Endothelial cell of umbilical vein (primary cell): ENCODE measurements around the gene SLC29A3. TPM values are rescaled to one million over a fixed set of nuclear protein-coding genes. Genes with fewer than 3 reads are reported as not detected.

Experiments
- BruUV-seq: library from RNA; stranded (reverse); fragments of 400-500 nt; replicated peaks from 2 replicates; lab custom pipeline; 2021; lab: Mats Ljungman, UMichigan
- CTCF ChIA-PET: fragments of 300-600, 350-600 bp; sonication (Branson Sonifier 250); formaldehyde crosslinking; loops from one replicate; lab custom pipeline; 2021; ENCODE audit warnings: antibody characterized with exemption, inconsistent platforms; lab: Charles Lee
- POLR2A ChIA-PET: fragments of 300-600, 350-600 bp; sonication (Branson Sonifier 250); formaldehyde crosslinking; loops from one replicate; lab custom pipeline; 2021; ENCODE audit warnings: antibody characterized with exemption, inconsistent platforms; lab: Charles Lee
- DNase-seq: peaks from one replicate; pipeline ENCODE4 v3.0.0-alpha.2; 2011; ENCODE audit warnings: low read depth, low spot score
- FAIRE-seq: peaks from 2 replicates; lab custom pipeline; 2011; peaks lifted over from hg19 to GRCh38; lab: Jason Lieb, UNC
- H2AFZ ChIP-seq: 2 replicates; pipeline ENCODE4 v1.6.0; 2012; ENCODE audit warnings: low read depth, low read length, control low read depth, inconsistent platforms
- H3K27ac ChIP-seq: 2 replicates; pipeline ENCODE4 v1.5.1; 2011; ENCODE audit warnings: low read depth, mild to moderate bottlenecking, control low read depth, low read length, moderate library complexity; ENCODE audit not compliant: insufficient read depth
- H3K27me3 ChIP-seq, 2 experiments: 2 replicates each; pipeline versions ENCODE4 v1.6.0 to v1.6.1; 2011; ENCODE audit warnings: low read length in 2 of 2, mixed read lengths in 1 of 2; ENCODE audit not compliant: control insufficient read depth in 2 of 2, insufficient read depth in 2 of 2
- H3K36me3 ChIP-seq, 2 experiments: 2 replicates in 1 of 2; 3 replicates in 1 of 2; pipeline ENCODE4 v1.5.1; 2011; ENCODE audit warnings: low read length in 2 of 2, mild to moderate bottlenecking in 1 of 2, moderate library complexity in 1 of 2; ENCODE audit not compliant: control insufficient read depth in 2 of 2, insufficient read depth in 2 of 2; ENCODE audit errors: extremely low read depth in 1 of 2
- H3K4me1 ChIP-seq: 3 replicates; pipeline ENCODE4 v1.5.1; 2011; ENCODE audit warnings: mild to moderate bottlenecking, low read length; ENCODE audit not compliant: control insufficient read depth, insufficient read depth; ENCODE audit errors: extremely low read depth
- H3K4me2 ChIP-seq: 2 replicates; pipeline ENCODE4 v1.6.1; 2011; ENCODE audit warnings: low read length, control low read depth, mixed read lengths; ENCODE audit not compliant: insufficient read depth
- H3K4me3 ChIP-seq, 3 experiments: fragments of 200-600 bp in 1 of 3; sonication (generic), shearing (Covaris generic) in 1 of 3; replicated peaks in 1 of 3; 2 replicates each; pipeline ENCODE4 v1.5.1; 2011 to 2016; ENCODE audit warnings: control low read depth in 3 of 3, low read length in 3 of 3, mild to moderate bottlenecking in 2 of 3, inconsistent platforms in 1 of 3, low read depth in 1 of 3, moderate library complexity in 1 of 3; ENCODE audit not compliant: insufficient read depth in 1 of 3
- H3K79me2 ChIP-seq: 2 replicates; pipeline ENCODE4 v1.6.0; 2012; ENCODE audit warnings: low read length, inconsistent platforms; ENCODE audit not compliant: control insufficient read depth, insufficient read depth
- H3K9ac ChIP-seq: replicated peaks from 2 replicates; pipeline ENCODE3; 2011; ENCODE audit warnings: low read length, control low read depth; ENCODE audit not compliant: insufficient read depth; ENCODE audit errors: extremely low read depth
- H3K9me1 ChIP-seq: replicated peaks from 3 replicates; pipeline ENCODE4 v1.6.0; 2011; ENCODE audit warnings: mild to moderate bottlenecking, low read length; ENCODE audit not compliant: control insufficient read depth, insufficient read depth; ENCODE audit errors: extremely low read depth
- H3K9me3 ChIP-seq: replicated peaks from 2 replicates; pipeline ENCODE4 v1.5.1; 2012; ENCODE audit warnings: low read length, inconsistent platforms; ENCODE audit not compliant: control insufficient read depth, insufficient read depth
- H4K20me1 ChIP-seq: replicated peaks from 2 replicates; pipeline ENCODE3; 2011; ENCODE audit warnings: mild to moderate bottlenecking, low read length; ENCODE audit not compliant: control insufficient read depth, insufficient read depth; ENCODE audit errors: extremely low read depth
- CTCF ChIP-seq, 2 donors: IDR thresholded peaks; 1 replicate in 1 of 2; 2 replicates in 1 of 2; pipeline ENCODE4 v1.5.1; 2011; ENCODE audit warnings: low read length in 2 of 2, mild to moderate bottlenecking in 2 of 2, moderate library complexity in 2 of 2, control low read depth in 1 of 2, inconsistent platforms in 1 of 2, low read depth in 1 of 2; ENCODE audit not compliant: insufficient read depth in 1 of 2; ENCODE audit errors: extremely low read depth in 1 of 2
- EZH2 ChIP-seq: IDR thresholded peaks from 2 replicates; pipeline ENCODE4 v1.6.1; 2012; ENCODE audit warnings: borderline replicate concordance, low read depth, mild to moderate bottlenecking, moderate library complexity, low read length, inconsistent platforms; ENCODE audit not compliant: severe bottlenecking
- FOS ChIP-seq: IDR thresholded peaks from 2 replicates; pipeline ENCODE4 v1.6.1; 2011; ENCODE audit warnings: mild to moderate bottlenecking, low read length, moderate library complexity, borderline replicate concordance; ENCODE audit not compliant: insufficient read depth
- GATA2 ChIP-seq: IDR thresholded peaks from 2 replicates; pipeline ENCODE4 v1.7.0; 2011; ENCODE audit warnings: low read depth, mild to moderate bottlenecking, moderate library complexity, mixed read lengths, low read length; ENCODE audit not compliant: insufficient read length, insufficient read depth
- JUN ChIP-seq: IDR thresholded peaks from 2 replicates; pipeline ENCODE4 v1.6.1; 2011; ENCODE audit warnings: borderline replicate concordance, low read depth; ENCODE audit not compliant: insufficient read length, insufficient read depth
- MAX ChIP-seq: IDR thresholded peaks from 2 replicates; pipeline ENCODE4 v1.6.1; 2011; ENCODE audit not compliant: insufficient read depth, insufficient read length
- MYC ChIP-seq: IDR thresholded peaks from one replicate; pipeline ENCODE4 v1.6.1; 2011; ENCODE audit warnings: mild to moderate bottlenecking, low read depth, low read length
- POLR2A ChIP-seq: IDR thresholded peaks from 2 replicates; pipeline ENCODE4 v1.6.1; 2012; ENCODE audit warnings: low read depth, mild to moderate bottlenecking, control low read depth, low read length
- POLR2AphosphoS5 ChIP-seq: IDR thresholded peaks from 2 replicates; pipeline ENCODE4 v1.6.1; 2012; ENCODE audit warnings: low read depth, mild to moderate bottlenecking, control low read depth, low read length, moderate library complexity; ENCODE audit not compliant: insufficient read depth
- dilution Hi-C: fragments of 300-500 bp; cut with MboI; formaldehyde crosslinking; loops from one replicate; pipeline ENCODE4 v1.15.0; 2019; ENCODE audit warnings: low sequenced_read_pairs; ENCODE audit not compliant: extremely low pct_ligation_motif_present
- intact Hi-C: fragments of 100-400 bp; cut with micrococcal nuclease; formaldehyde crosslinking; loops from one replicate; pipeline ENCODE4 v1.10.0; 2022
- polyA plus RNA-seq, 4 experiments: library from polyadenylated mRNA; depleted of rRNA in 3 of 4; stranded (reverse) in 3 of 4; unstranded in 1 of 4; fragments of >200 nt; gene quantifications; 2 replicates each; pipeline versions ENCODE4 v1.2.1 to v1.2.3, GENCODE V29; 2011 to 2012; ENCODE audit warnings: missing spikeins in 1 of 4
- total RNA-seq: library from RNA; stranded (reverse); gene quantifications from 2 replicates; pipeline ENCODE4 v1.2.3, GENCODE V29; 2021

Gene SLC29A3
- total and polyA plus RNA-seq, 2 donors (not counting 3 experiments of a cell fraction or from before 2014, with no cell fraction given): 5.0 to 9.1 TPM

DNA sequence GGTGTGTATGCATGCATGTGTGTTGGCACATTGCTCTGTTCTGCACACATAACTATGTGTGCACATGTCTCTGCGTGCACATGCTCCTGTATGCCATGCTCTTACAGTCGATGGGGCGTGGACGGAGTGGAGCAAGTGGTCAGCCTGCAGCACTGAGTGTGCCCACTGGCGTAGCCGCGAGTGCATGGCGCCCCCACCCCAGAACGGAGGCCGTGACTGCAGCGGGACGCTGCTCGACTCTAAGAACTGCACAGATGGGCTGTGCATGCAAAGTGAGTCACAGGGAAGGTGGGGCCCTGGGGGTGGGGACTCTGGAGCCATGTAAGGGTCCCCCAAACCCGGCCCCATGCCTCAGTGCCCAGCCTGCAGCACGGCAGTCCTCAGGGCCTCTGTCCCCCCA, 30.6 kb upstream of the SLC29A3 start:
- no peak for TF ChIP-seq MAX
- no peak for TF ChIP-seq GATA2
- no peak for TF ChIP-seq EZH2
- TF ChIP-seq MYC: no peak
- TF ChIP-seq POLR2AphosphoS5: no peak
- TF ChIP-seq CTCF (IDR thresholded peaks at IDR 0.05; ENCODE audit: extremely low read depth in 1 of 2, insufficient read depth in 1 of 2, low read depth in 1 of 2, low read length in 2 of 2): no peak
- TF ChIP-seq FOS: no peak
- TF ChIP-seq POLR2A: no peak
- TF ChIP-seq JUN: no peak

More for the DNA sequence above, 30.6 kb upstream of the SLC29A3 start:
- FAIRE-seq (no peak), DNase-seq (no peak)
- no peak overlapping the region for H3K4me2 ChIP-seq
- no peaks in the 10 kb centered on the region for H4K20me1 ChIP-seq
- ChIA-PET POLR2A (no interaction called here), CTCF (interaction anchor here (5.5 to 6.1 kb wide), 2 partner anchors 364 to 386 kb away, joined by 80 to 108 read pairs; no protein-coding TSS in a partner anchor)
- H3K79me2 ChIP-seq: no peaks in the 10 kb centered on the region
- intact Hi-C loops: no loop called here
- no TSS peak for BruUV-seq
- H2AFZ ChIP-seq: no peak overlapping the region
- H3K4me1 ChIP-seq: no peaks in the 10 kb centered on the region
- no peaks in the 10 kb centered on the region for H3K9me3 ChIP-seq
- H3K9me1 ChIP-seq: no peaks in the 10 kb centered on the region
- H3K9ac ChIP-seq: no peak overlapping the region
- no peak overlapping the region for H3K27ac ChIP-seq
- no peaks in the 10 kb centered on the region for H3K36me3 ChIP-seq
- dilution Hi-C loops: no loop called here
- no peak overlapping the region for H3K4me3 ChIP-seq
- H3K27me3 ChIP-seq: no peaks in the 10 kb centered on the region
